ENCODE results near the gene NFATC2.
"Not testable (repeated sequence)": the region's sequence is repeated elsewhere in the genome, so short reads cannot be mapped to it uniquely, and the experiment has no call there.

Gene NFATC2

GRCh38 chr20:51494241-51495110, 48.0 kb downstream of the NFATC2 start:
- no peak for DNase-seq (ENCODE audit: low spot score)

GRCh38 chr20:51493346-51493791, 49.1 kb downstream of the NFATC2 start:
- DNase-seq (ENCODE audit: low spot score) = no peak

- no peak for DNase-seq (ENCODE audit: low spot score)
Measured at GRCh38 chr20:51492167-51493092, 50.1 kb downstream of the NFATC2 start.

- no peak for DNase-seq (ENCODE audit: low spot score)
Measured at GRCh38 chr20:51491393-51491792, 51.1 kb downstream of the NFATC2 start.

GRCh38 chr20:51490635-51491034, 51.9 kb downstream of the NFATC2 start:
- DNase-seq (ENCODE audit: low spot score) = no peak

GRCh38 chr20:51489611-51490010, 52.9 kb downstream of the NFATC2 start:
- no peak for DNase-seq (ENCODE audit: low spot score)

- DNase-seq (ENCODE audit: low spot score) = no peak
Measured at GRCh38 chr20:51488331-51488730, 54.2 kb downstream of the NFATC2 start.

GRCh38 chr20:51487565-51488268, 54.8 kb downstream of the NFATC2 start:
- DNase-seq (ENCODE audit: low spot score) = no peak

- no peak for DNase-seq (ENCODE audit: low spot score)
Measured at GRCh38 chr20:51487076-51487475, 55.4 kb downstream of the NFATC2 start.

- DNase-seq (ENCODE audit: low spot score) = no peak
Measured at GRCh38 chr20:51486197-51487005, 56.1 kb downstream of the NFATC2 start.

GRCh38 chr20:51484831-51485230, 57.7 kb downstream of the NFATC2 start:
- no peak for DNase-seq (ENCODE audit: low spot score)

- no peak for DNase-seq (ENCODE audit: low spot score)
Measured at GRCh38 chr20:51484141-51484815, 58.2 kb downstream of the NFATC2 start.

- DNase-seq (ENCODE audit: low spot score) = no peak
Measured at GRCh38 chr20:51482836-51483473, 59.6 kb downstream of the NFATC2 start.

GRCh38 chr20:51481341-51481914, 61.1 kb downstream of the NFATC2 start:
- DNase-seq (ENCODE audit: low spot score) = no peak

GRCh38 chr20:51480507-51481270, 61.8 kb downstream of the NFATC2 start:
- no peak for DNase-seq (ENCODE audit: low spot score)

- DNase-seq (ENCODE audit: low spot score) = not testable (repeated sequence)
Measured at GRCh38 chr20:51476106-51476505, 66.4 kb downstream of the NFATC2 start.

GRCh38 chr20:51473771-51474170, 68.7 kb downstream of the NFATC2 start:
- DNase-seq (ENCODE audit: low spot score) = no peak

- no peak for DNase-seq (ENCODE audit: low spot score)
Measured at GRCh38 chr20:51473256-51473655, 69.3 kb downstream of the NFATC2 start.

- no peak for DNase-seq (ENCODE audit: low spot score)
Measured at GRCh38 chr20:51470907-51471411, 71.6 kb downstream of the NFATC2 start.
